Measurements from ENCODE around the gene RAB11FIP5.

Gene RAB11FIP5

GRCh38 chr2:73107211-73107926 lies 5.4 kb downstream of the RAB11FIP5 start:
- no peak overlapping the region for H3K4me3 ChIP-seq (ENCODE audit: low read length)
- DNase-seq: no peak
- no peak overlapping the region for H3K56ac ChIP-seq (ENCODE audit: low read length)
- H3K4ac ChIP-seq (ENCODE audit: low read depth, low read length): no peak overlapping the region
- peaks cover 15% of the 10 kb centered on the region for H3K4me1 ChIP-seq (ENCODE audit: control insufficient read depth, low read depth, low read length)
- H3K79me2 ChIP-seq (ENCODE audit: control insufficient read depth, insufficient read depth, low read length): no peaks in the 10 kb centered on the region
- H2BK120ac ChIP-seq (ENCODE audit: low read depth, low read length): no peak overlapping the region
- no peak overlapping the region for H4K5ac ChIP-seq (ENCODE audit: low read length)
- H3K79me1 ChIP-seq (ENCODE audit: low read length): peaks cover 19% of the 10 kb centered on the region
- H2AK5ac ChIP-seq (ENCODE audit: low read length): no peak overlapping the region
- H3K27ac ChIP-seq (ENCODE audit: low read depth, low read length): no peak overlapping the region
- no peak overlapping the region for H3K4me2 ChIP-seq (ENCODE audit: low read length)
- H2BK5ac ChIP-seq (ENCODE audit: low read length): no peak overlapping the region
- no peak overlapping the region for H4K8ac ChIP-seq (ENCODE audit: low read depth, low read length)
- H3K18ac ChIP-seq (ENCODE audit: low read length): no peak overlapping the region
- H3K27me3 ChIP-seq (ENCODE audit: insufficient read depth, low read length, poor library complexity): no peaks in the 10 kb centered on the region
- WGBS (ENCODE audit: extremely low coverage, insufficient coverage, low lambda C conversion rate): no CpG with 5 or more reads among the region's 12 CpGs
- no peak overlapping the region for H2BK15ac ChIP-seq (replicated peaks; ENCODE audit: low read depth)
- no peak overlapping the region for H3K9ac ChIP-seq (ENCODE audit: low read length)
- H3K36me3 ChIP-seq (ENCODE audit: control insufficient read depth, insufficient read depth, low read length): peaks cover 2% of the 10 kb centered on the region
- no peak overlapping the region for H3K23ac ChIP-seq (ENCODE audit: low read length)

DNA sequence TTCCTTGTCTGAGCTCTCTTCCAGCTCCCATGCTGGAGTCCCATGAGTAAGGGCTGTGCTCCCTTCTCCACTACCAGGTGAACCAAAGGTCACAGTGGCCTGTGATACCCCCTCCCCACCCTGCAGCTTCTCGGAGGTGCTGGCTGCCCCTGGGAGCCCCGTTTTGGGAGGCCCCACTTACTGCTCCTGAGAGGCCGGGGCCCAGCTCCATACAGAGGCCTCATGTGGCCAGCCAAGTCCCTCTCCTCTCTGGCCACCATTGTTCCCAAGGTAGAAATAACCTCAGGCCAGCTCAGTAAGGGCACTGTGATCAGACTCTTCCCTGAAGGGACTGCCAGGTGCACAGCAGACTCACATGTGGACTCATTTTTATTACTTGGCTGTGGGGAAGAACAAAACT lies 6.0 kb downstream of the RAB11FIP5 start:
- Histone ChIP-seq H4K5ac (ENCODE audit: low read length) (no peak overlapping the region), H2BK15ac (replicated peaks; ENCODE audit: low read depth) (no peak overlapping the region), H3K4me3 (ENCODE audit: low read length) (no peak overlapping the region), H3K36me3 (ENCODE audit: control insufficient read depth, insufficient read depth, low read length) (peaks cover 2% of the 10 kb centered on the region), H3K4me1 (ENCODE audit: control insufficient read depth, low read depth, low read length) (peaks cover 21% of the 10 kb centered on the region), H3K79me1 (ENCODE audit: low read length) (peaks cover 19% of the 10 kb centered on the region), H2BK120ac (ENCODE audit: low read depth, low read length) (no peak overlapping the region), H4K8ac (ENCODE audit: low read depth, low read length) (no peak overlapping the region), H3K23ac (ENCODE audit: low read length) (no peak overlapping the region), H3K27me3 (ENCODE audit: insufficient read depth, low read length, poor library complexity) (no peaks in the 10 kb centered on the region), H2BK5ac (ENCODE audit: low read length) (no peak overlapping the region), H3K18ac (ENCODE audit: low read length) (no peak overlapping the region), H3K4me2 (ENCODE audit: low read length) (no peak overlapping the region), H3K9ac (ENCODE audit: low read length) (no peak overlapping the region), H2AK5ac (ENCODE audit: low read length) (no peak overlapping the region), H3K79me2 (ENCODE audit: control insufficient read depth, insufficient read depth, low read length) (no peaks in the 10 kb centered on the region), H3K4ac (ENCODE audit: low read depth, low read length) (no peak overlapping the region), H3K56ac (ENCODE audit: low read length) (no peak overlapping the region), H3K27ac (ENCODE audit: low read depth, low read length) (no peak overlapping the region)
- no peak for DNase-seq
- no CpG with 5 or more reads among the region's 3 CpGs for whole genome bisulfite sequencing (ENCODE audit: extremely low coverage, insufficient coverage, low lambda C conversion rate)

- H4K5ac ChIP-seq (ENCODE audit: low read length): no peak overlapping the region
- H2AK5ac ChIP-seq (ENCODE audit: low read length): no peak overlapping the region
- peaks cover 19% of the 10 kb centered on the region for H3K4me1 ChIP-seq (ENCODE audit: control insufficient read depth, low read depth, low read length)
- WGBS (ENCODE audit: extremely low coverage, insufficient coverage, low lambda C conversion rate): no CpG with 5 or more reads among the region's 2 CpGs
- H3K4me2 ChIP-seq (ENCODE audit: low read length): no peak overlapping the region
- H2BK15ac ChIP-seq (replicated peaks; ENCODE audit: low read depth): no peak overlapping the region
- H2BK5ac ChIP-seq (ENCODE audit: low read length): no peak overlapping the region
- no peak overlapping the region for H3K4me3 ChIP-seq (ENCODE audit: low read length)
- no peak overlapping the region for H3K23ac ChIP-seq (ENCODE audit: low read length)
- H3K27ac ChIP-seq (ENCODE audit: low read depth, low read length): no peak overlapping the region
- DNase-seq: no peak
- H3K18ac ChIP-seq (ENCODE audit: low read length): no peak overlapping the region
- H3K27me3 ChIP-seq (ENCODE audit: insufficient read depth, low read length, poor library complexity): no peaks in the 10 kb centered on the region
- peaks cover 2% of the 10 kb centered on the region for H3K36me3 ChIP-seq (ENCODE audit: control insufficient read depth, insufficient read depth, low read length)
- peaks cover 20% of the 10 kb centered on the region for H3K79me1 ChIP-seq (ENCODE audit: low read length)
- H4K8ac ChIP-seq (ENCODE audit: low read depth, low read length): no peak overlapping the region
- H3K4ac ChIP-seq (ENCODE audit: low read depth, low read length): no peak overlapping the region
- H2BK120ac ChIP-seq (ENCODE audit: low read depth, low read length): no peak overlapping the region
- H3K79me2 ChIP-seq (ENCODE audit: control insufficient read depth, insufficient read depth, low read length): no peaks in the 10 kb centered on the region
- H3K9ac ChIP-seq (ENCODE audit: low read length): no peak overlapping the region
- no peak overlapping the region for H3K56ac ChIP-seq (ENCODE audit: low read length)
Measured at GRCh38 chr2:73105511-73105971, 7.2 kb downstream of the RAB11FIP5 start.

GRCh38 chr2:73104933-73105332 lies 7.8 kb downstream of the RAB11FIP5 start:
- Histone ChIP-seq H3K36me3 (ENCODE audit: control insufficient read depth, insufficient read depth, low read length) (peaks cover 2% of the 10 kb centered on the region), H3K4me2 (ENCODE audit: low read length) (no peak overlapping the region), H3K4ac (ENCODE audit: low read depth, low read length) (no peak overlapping the region), H3K4me3 (ENCODE audit: low read length) (no peak overlapping the region), H3K18ac (ENCODE audit: low read length) (no peak overlapping the region), H2AK5ac (ENCODE audit: low read length) (no peak overlapping the region), H3K23ac (ENCODE audit: low read length) (no peak overlapping the region), H3K27me3 (ENCODE audit: insufficient read depth, low read length, poor library complexity) (no peaks in the 10 kb centered on the region), H2BK120ac (ENCODE audit: low read depth, low read length) (no peak overlapping the region), H4K5ac (ENCODE audit: low read length) (no peak overlapping the region), H2BK15ac (replicated peaks; ENCODE audit: low read depth) (no peak overlapping the region), H3K79me1 (ENCODE audit: low read length) (peaks cover 18% of the 10 kb centered on the region), H3K56ac (ENCODE audit: low read length) (no peak overlapping the region), H3K79me2 (ENCODE audit: control insufficient read depth, insufficient read depth, low read length) (no peaks in the 10 kb centered on the region), H3K4me1 (ENCODE audit: control insufficient read depth, low read depth, low read length) (peaks cover 17% of the 10 kb centered on the region), H2BK5ac (ENCODE audit: low read length) (no peak overlapping the region), H3K9ac (ENCODE audit: low read length) (no peak overlapping the region), H4K8ac (ENCODE audit: low read depth, low read length) (no peak overlapping the region), H3K27ac (ENCODE audit: low read depth, low read length) (no peak overlapping the region)
- DNase-seq: no peak
- WGBS (ENCODE audit: extremely low coverage, insufficient coverage, low lambda C conversion rate): no CpG with 5 or more reads among the region's 3 CpGs

DNA sequence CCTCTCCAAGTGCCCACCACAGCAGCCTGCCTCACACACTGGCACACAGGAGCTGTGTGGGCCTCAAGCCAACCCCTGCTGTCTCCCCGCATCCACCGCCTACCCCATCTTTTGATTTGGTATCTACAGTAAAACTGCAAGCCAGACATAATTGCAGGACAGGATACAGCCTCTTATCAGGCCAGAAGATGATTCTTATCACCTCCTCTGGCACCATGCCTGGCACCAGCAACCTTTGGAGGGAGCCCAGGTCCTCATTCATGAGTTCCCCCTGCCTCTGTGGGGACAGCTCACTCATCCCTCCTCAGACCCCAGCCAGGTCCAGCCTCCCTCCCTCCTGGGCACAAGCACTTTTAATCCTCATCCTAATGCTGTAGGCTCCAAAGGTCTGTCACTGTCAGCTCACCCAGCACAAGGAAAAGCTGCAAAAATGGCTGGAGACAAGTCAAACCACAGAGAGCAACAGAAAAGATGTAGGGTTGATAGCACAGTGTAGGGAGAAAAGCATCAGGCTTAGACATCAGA lies 9.7 kb downstream of the RAB11FIP5 start:
- Histone ChIP-seq H3K79me1 (ENCODE audit: low read length) (peaks cover 16% of the 10 kb centered on the region), H4K8ac (ENCODE audit: low read depth, low read length) (no peak overlapping the region), H3K79me2 (ENCODE audit: control insufficient read depth, insufficient read depth, low read length) (no peaks in the 10 kb centered on the region), H2BK5ac (ENCODE audit: low read length) (no peak overlapping the region), H2BK120ac (ENCODE audit: low read depth, low read length) (no peak overlapping the region), H4K5ac (ENCODE audit: low read length) (no peak overlapping the region), H3K4me1 (ENCODE audit: control insufficient read depth, low read depth, low read length) (peaks cover 17% of the 10 kb centered on the region), H3K27ac (ENCODE audit: low read depth, low read length) (no peak overlapping the region), H2AK5ac (ENCODE audit: low read length) (no peak overlapping the region), H3K4ac (ENCODE audit: low read depth, low read length) (no peak overlapping the region), H3K9ac (ENCODE audit: low read length) (no peak overlapping the region), H3K56ac (ENCODE audit: low read length) (no peak overlapping the region), H3K27me3 (ENCODE audit: insufficient read depth, low read length, poor library complexity) (no peaks in the 10 kb centered on the region), H2BK15ac (replicated peaks; ENCODE audit: low read depth) (no peak overlapping the region), H3K4me2 (ENCODE audit: low read length) (no peak overlapping the region), H3K36me3 (ENCODE audit: control insufficient read depth, insufficient read depth, low read length) (peaks cover 2% of the 10 kb centered on the region), H3K23ac (ENCODE audit: low read length) (no peak overlapping the region), H3K4me3 (ENCODE audit: low read length) (no peak overlapping the region), H3K18ac (ENCODE audit: low read length) (no peak overlapping the region)
- no peak for DNase-seq
- WGBS (ENCODE audit: extremely low coverage, insufficient coverage, low lambda C conversion rate): no CpG with 5 or more reads among the region's 2 CpGs
